Brain pericyte (primary cell): Measurements from ENCODE around the gene RBKS.
"Not testable (repeated sequence)": the region's sequence is repeated elsewhere in the genome, so short reads cannot be mapped to it uniquely, and the experiment has no call there.

ENCODE experiments used
- DNase-seq: peaks from one replicate; pipeline ENCODE4 v3.0.0-alpha.2; 2012; ENCODE audit warnings: low read depth, low spot score

Gene RBKS

DNA sequence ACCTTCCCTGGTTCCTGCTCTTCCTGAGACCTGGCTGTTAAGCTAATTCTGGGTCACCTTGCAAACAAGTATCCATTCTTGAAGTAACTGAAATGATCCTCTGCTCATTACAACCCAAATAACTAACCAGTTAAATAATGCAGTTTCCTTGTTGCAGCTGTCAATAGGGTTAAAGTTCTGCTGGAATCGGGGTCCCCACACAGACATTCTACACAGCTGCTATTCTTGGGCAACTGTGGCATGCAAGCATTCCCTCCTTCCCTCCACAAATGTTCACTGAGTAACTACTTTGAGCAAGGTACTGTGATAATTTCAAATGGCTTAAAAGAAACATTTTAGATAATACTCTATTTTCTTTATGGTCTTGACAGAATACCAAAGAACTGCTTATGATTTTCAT is 17.1 kb downstream of the RBKS start:
- no peak for DNase-seq

- no peak for DNase-seq
These were observed 18.4 kb downstream of the RBKS start for GRCh38 chr2:27871802-27872201.

DNA sequence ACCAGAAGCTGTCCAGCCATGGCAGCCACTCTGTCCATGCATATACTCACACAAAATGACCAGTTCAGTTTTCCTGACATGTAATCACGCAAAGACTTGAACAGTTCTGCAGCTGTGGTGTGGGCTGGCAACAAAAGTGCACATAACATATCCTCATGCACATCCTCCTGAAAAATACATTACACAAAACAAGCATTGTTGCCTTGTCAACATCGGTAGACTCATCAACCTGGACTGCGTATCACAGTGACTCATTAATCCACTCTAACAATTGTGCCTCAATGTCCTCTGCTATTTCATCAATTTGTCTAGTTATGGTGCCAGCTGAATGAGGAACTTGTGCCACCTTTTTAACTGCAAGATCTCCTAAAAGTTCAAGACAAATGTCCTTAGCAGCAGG is 19.5 kb downstream of the RBKS start:
- DNase-seq = no peak

GRCh38 chr2:27869763-27870162 is 20.4 kb downstream of the RBKS start:
- DNase-seq = no peak

GRCh38 chr2:27866237-27866636 is 23.9 kb downstream of the RBKS start:
- no peak for DNase-seq

GRCh38 chr2:27863955-27864354 is 26.2 kb downstream of the RBKS start:
- not testable (repeated sequence) for DNase-seq

DNA sequence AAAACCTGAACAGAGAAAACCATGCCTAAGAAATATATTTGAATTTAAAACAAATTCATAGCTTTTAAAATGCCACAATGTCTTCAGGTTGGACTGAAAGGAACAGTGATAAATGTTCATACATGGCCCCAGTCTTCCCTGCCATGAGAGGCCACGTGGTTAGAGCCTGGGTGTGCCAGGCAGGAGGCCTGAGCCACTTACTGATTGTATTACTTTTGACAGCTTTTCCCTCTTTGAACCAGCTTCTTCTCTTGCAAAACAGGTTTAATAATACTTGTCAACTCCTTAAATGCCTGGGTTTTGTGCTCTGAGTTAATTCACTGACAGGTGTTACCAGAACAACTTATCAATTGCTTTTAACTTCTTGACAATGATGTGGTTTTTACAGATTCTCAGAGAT is 27.0 kb downstream of the RBKS start:
- no peak for DNase-seq

GRCh38 chr2:27860111-27860510 is 30.1 kb downstream of the RBKS start:
- DNase-seq = no peak

- DNase-seq = no peak
These were observed 32.6 kb downstream of the RBKS start for GRCh38 chr2:27857417-27858172.

DNA sequence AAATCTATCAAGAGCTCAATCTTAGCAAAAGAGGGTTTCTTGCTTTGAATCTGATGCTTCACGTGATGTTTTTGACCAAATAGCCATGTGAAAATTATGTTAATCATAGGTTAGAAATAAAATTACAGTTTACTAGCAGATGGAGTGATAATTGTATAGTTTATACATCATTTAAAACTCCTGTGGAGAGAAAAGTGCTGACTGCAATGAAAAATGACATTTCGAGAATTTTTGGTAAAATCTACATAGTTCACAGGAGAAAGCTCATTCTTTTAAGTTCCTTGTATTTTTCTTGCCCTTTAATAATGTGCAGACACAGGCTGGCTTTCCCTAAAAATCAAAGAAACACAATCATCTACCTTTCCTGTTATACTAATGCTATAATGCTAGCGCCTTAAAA is 33.2 kb downstream of the RBKS start:
- DNase-seq = no peak

- DNase-seq = no peak
These were observed 33.8 kb downstream of the RBKS start for GRCh38 chr2:27856386-27856785.

DNA sequence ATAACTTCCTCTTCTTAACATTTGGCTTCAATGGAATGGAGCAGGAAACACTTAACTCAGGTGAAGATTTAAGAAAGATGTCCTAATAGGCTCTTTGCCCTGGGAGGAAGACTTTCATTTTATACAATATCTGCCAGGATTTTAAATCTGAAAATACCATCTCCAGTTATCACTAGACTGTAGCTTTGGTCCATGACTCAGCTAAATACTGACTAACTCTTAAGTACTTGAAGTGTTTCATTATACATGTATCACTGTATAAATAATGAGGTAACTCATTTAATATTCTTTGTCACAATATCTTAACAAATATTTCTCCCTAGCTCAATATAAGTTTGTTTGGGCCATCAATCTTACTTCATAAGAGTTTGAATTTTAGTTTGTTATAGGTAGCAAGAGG is 34.7 kb downstream of the RBKS start:
- DNase-seq = no peak

GRCh38 chr2:27854229-27854862 is 35.8 kb downstream of the RBKS start:
- DNase-seq = no peak

- DNase-seq = no peak
These were observed 37.5 kb downstream of the RBKS start for GRCh38 chr2:27852691-27853090.

DNA sequence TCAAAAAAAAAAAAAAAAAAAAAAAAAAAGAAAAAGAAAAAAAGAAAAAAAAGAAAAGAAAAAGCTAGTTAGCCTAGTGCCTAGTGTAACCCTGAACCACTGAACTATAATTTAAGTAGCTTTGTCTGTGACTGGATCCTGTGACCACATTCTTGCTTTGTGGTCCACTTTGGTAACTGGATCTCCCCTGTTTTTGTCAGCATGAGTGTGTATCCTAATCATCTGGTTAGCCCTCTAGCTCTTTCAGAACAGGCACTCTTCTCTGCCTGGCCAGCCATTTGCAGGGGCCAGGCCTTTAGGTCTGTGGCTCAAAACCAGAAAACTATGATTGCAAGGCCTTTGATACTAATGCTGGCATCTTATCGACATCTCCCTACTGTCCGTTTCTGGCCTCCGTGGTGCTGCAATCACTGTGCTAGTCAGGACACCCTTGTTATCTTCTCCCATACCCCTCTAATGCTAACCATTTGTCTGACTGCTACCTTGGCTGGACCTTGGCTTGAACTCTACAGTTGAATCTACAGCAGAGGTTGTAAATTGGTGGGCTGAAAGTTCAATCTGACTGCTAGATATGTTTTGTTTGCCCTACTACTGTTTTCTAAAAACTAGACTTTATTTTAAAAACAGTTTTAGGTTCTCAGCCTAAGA is 40.5 kb downstream of the RBKS start:
- no peak for DNase-seq

- no peak for DNase-seq
These were observed 42.9 kb downstream of the RBKS start for GRCh38 chr2:27847333-27847732.

DNA sequence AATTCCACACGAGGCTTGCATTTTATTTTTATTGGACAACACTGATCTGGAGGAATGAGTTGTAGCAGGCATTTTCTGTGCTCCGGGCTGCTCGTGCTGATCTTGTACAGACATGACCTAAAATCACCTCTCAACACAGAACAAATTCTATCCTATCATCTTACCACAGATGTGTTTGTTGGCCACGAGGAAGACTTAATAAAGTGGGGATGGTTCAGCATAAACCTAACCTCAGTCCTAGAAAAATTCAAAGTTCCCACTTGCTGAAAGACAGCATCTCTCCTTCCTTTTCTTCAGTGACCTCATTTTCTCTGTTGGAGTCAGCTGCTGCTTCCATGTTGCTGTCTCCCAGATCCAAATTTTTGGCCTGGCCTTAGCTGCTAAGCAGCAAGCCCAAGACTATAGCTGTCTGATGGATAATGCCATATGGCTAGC is 45.3 kb downstream of the RBKS start:
- no peak for DNase-seq

DNA sequence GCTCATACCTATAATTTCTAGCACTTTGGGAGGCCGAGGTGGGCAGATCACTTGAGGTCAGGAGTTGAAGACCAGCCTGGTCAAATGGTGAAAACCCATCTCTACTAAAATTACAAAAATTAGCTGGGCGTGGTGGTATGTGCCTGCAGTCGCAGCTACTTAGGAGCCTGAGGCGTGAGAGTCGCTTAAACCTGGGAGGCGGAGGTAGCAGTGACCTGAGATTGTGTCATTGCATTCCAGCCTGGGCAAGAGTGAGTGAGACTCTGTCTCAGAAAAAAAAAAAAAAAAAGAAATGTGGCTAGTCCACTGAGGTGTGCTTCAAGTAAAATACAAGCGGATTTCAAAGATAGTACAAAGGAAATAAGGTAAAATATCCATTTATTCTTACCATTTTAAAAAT is 46.2 kb downstream of the RBKS start:
- DNase-seq = no peak

- no peak for DNase-seq
These were observed 47.3 kb downstream of the RBKS start for GRCh38 chr2:27842894-27843293.

- no peak for DNase-seq
These were observed 51.1 kb downstream of the RBKS start for GRCh38 chr2:27839022-27839618.

GRCh38 chr2:27838502-27838901 is 51.7 kb downstream of the RBKS start:
- DNase-seq = no peak

GRCh38 chr2:27833931-27834330 is 56.3 kb downstream of the RBKS start:
- no peak for DNase-seq

DNA sequence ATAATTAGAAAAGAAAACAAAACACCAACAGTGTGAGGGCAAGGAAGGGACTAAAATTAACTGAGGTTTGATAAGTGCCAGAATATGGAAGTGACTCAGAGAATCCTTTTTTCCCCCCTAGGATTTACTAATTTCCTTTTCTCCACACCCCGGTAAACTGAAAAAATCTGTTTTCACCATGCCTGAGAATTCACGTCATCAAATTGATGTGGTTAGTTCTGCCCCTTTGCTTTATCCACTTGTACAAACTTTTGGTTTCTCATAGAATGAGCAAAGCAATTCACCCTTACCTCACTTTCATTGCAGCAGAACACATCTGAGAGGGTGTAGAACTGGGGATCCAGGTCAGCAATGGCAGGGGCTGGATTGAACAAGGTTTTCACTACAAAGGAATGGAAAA is 57.8 kb downstream of the RBKS start:
- no peak for DNase-seq
